ENCODE results near the gene SUDS3.
"Not testable (repeated sequence)": the region's sequence is repeated elsewhere in the genome, so short reads cannot be mapped to it uniquely, and the experiment has no call there.

Gene SUDS3, protein sequence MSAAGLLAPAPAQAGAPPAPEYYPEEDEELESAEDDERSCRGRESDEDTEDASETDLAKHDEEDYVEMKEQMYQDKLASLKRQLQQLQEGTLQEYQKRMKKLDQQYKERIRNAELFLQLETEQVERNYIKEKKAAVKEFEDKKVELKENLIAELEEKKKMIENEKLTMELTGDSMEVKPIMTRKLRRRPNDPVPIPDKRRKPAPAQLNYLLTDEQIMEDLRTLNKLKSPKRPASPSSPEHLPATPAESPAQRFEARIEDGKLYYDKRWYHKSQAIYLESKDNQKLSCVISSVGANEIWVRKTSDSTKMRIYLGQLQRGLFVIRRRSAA

GRCh38 chr12:118376089-118377020 is at the start of gene SUDS3:
TSS of gene SUDS3 (plus strand) at chr12:118376555. CDS start at chr12:118376692, 137 bp downstream.
- peak; percentile 94 for DNase-seq

DNA sequence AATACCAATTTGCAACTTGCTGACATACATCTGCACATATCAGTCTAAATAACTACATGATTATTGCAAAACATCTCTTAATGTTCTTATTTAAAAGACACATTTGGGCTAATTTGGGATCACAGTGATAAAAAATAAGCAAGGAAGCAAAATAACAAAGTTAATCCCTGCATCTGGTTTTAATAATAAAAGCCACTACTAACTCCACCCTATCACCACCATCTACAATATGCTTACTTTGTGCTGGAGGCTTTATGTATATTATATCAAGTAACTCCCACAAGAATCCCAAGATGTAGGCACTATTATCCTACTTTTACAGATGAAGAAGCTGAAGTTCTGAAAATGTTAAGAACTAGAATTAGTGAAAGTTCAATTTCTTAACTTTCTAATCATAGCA is 49.4 kb upstream of the SUDS3 start:
- no peak for DNase-seq

GRCh38 chr12:118327391-118327790 is 49.0 kb upstream of the SUDS3 start:
- no peak for DNase-seq

GRCh38 chr12:118328486-118329330 is 47.6 kb upstream of the SUDS3 start:
- no peak for DNase-seq

- no peak for DNase-seq
Measured at GRCh38 chr12:118330421-118331018, 45.8 kb upstream of the SUDS3 start.

DNA sequence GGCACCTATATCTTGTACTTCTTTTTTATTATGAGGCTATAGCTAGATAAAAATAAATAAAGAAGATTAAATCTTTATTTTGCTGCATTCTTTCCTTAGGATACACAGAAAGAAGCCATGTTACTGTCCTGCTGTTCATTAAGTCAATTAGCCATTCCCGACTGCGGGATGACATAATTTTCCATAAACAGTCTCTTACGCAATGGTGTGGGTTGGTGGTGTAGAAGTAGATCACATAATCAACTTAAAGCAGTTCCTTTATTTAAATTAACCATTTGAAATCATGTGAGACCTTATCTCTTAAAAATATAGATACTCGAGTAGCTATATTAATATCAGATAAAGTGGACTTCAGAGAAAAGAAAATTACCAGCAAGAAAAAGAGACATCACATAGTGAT is 43.8 kb upstream of the SUDS3 start:
- DNase-seq = no peak

- DNase-seq = no peak
Measured at GRCh38 chr12:118334241-118334640, 42.1 kb upstream of the SUDS3 start.

DNA sequence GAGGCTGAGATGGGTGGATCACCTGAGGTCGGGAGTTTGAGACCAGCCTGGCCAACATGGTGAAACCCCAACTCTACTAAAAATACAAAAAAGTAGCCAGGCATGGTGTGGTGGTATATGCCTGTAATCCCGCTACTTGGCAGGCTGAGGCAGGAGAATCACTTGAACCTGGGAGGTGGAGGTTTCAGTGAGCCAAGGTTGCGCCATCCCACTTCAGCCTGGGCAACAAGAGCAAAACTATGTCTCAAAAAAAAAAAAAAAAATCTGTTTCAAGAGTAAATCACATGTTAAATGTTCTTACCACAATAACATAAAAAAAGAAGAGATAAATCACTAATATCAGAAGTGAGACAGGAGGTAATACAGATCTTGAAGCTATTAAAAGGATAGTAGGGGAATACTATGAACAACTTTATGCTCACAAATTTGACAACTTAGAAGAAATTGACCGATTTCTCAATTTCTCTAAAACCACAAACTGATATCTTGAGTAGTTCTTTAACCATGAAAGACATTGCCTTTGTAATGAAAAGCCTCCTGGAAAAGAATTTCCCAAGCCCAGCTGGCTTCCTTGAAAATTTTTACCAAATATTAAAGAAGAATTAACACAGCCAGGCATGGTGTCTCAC is 41.3 kb upstream of the SUDS3 start:
- no peak for DNase-seq

DNA sequence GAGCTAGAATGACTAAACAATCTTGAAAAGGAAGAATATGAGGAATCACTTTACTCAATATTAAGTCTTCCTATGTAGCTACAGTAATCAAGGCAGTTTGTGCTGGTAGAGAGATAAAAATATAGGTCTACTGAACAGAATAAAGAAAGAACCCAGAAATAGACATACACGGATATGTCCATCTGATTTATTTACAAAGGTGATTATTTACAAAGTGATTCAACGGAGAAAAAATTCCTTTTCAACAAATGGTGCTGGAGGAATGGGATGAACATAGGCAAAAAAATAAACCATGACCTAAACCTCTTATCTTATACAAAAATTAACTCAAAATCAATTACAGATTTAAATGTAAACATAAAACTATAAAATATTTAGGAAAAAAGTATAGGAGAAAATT is 40.2 kb upstream of the SUDS3 start:
- DNase-seq = no peak

DNA sequence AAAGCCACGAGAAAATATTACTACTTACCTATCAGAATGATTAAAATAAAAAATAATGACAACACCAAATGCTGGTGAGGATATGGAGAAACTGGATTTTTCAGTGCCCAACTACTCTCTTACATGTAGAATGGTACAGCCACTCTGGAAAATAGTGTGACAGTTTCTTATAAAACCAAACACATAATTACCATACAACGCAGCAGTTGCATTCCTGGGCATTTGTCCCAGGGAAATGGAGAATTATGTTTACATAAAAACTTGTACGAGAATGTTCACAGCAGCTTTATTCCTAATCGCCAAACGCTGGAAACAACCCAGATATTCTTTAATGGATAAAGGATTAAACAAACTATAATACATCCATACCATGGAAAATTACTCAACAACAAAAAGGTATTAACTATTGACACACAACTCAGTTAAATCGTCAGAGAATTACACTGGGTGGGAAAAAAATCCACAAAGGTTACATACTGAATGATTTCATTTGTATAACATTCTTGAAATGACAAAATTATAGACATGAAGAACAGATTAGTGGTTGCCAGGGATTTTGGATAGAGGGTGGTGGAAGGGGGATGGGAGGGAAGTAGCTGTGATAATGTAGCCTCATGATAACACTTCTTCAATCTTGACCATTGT is 39.0 kb upstream of the SUDS3 start:
- no peak for DNase-seq

DNA sequence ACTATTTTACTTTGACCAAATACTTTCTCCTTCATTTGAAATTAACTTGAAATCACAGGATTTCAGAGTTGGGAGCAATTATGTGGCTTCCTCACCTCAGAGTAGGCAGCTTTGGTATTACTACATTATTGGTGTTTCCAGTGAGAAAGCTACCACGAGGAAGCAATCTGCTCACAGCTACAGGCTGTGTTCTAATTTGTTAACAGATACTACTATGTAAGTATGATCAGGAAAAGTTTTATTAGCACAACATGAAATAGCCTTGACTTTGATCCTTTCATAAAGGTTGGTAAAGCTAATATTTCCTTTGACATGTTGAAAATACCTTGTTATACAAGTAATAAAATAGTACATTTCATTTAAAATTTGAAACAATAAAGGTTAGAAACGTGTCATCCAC is 34.3 kb upstream of the SUDS3 start:
- no peak for DNase-seq

DNA sequence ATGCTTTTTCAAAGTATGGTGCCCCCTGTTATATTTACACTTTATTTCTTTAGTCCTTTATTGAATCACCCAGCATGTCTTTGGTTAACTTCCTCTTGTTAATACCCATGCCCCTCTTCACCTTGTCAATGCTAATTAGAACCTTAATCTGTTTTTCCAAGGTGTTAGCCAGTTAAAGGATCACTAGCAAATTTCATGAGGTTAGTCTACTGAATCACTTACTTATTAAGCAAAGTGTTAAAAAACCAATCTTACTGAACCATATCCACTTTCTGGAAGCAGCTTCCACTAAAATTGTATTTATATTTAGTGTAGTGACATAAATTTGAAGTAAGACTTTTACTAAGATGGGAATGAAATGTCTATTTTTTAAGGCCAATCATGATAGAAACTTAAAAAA is 31.5 kb upstream of the SUDS3 start:
- DNase-seq = no peak

- no peak for DNase-seq
Measured at GRCh38 chr12:118345355-118345754, 31.0 kb upstream of the SUDS3 start.

- DNase-seq = no peak
Measured at GRCh38 chr12:118346895-118347294, 29.5 kb upstream of the SUDS3 start.

DNA sequence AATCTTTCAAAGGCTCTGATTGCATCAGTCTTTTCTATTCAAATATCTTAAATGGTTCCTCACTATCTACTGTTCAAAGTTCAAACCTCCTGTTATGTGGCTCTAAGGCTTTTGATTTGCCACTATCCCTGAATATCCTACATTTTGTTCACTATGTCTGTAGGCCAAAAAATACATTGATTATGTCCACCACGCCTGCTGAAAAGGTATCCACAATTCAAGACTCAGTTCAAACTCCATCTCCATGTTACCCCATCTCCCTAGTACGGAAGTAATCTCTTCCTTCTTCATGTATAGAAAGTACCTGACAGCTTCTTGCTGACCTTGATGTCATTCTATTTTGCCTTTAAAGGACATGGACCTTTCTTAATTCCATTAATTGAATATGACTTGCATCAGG is 28.4 kb upstream of the SUDS3 start:
- DNase-seq = no peak

- DNase-seq = no peak
Measured at GRCh38 chr12:118350908-118351559, 25.3 kb upstream of the SUDS3 start.

DNA sequence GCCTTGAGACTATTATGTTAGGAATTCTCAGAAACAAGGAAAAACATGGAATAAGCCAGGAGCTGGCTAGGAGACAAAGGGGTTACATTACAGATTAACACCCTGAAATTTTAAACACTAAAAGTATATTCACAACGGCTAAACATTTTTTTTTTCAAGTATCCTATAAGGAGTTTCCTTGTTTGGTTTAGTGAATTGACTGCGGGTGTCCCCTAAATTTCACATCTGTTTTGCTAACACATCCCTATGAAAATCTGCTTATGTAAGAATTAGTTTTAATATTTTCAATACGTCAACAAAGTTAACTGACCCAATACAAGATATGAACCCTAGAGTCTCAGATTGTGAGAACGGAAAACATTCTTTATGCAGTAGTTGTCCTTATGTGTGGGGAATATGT is 22.6 kb upstream of the SUDS3 start:
- DNase-seq = no peak

DNA sequence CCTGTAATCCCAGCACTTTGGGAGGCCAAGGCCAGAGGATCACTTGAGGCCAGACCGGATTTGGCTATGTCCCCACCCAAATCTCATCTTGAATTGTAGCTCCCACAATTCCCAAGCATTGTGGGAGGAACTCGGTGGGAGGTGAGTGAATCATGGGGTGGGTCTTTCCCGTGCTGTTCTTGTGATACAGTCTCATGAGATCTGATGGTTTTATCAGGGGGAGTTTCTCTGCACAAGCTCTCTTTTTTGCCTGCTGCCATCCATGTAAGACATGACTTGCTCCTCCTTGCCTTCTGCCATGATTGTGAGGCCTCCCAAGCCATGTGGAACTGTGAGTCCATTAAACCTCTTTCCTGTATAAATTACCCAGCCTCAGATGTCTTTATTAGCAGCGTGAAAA is 21.9 kb upstream of the SUDS3 start:
- not testable (repeated sequence) for DNase-seq

GRCh38 chr12:118354903-118355302 is 21.5 kb upstream of the SUDS3 start:
- no peak for DNase-seq

DNA sequence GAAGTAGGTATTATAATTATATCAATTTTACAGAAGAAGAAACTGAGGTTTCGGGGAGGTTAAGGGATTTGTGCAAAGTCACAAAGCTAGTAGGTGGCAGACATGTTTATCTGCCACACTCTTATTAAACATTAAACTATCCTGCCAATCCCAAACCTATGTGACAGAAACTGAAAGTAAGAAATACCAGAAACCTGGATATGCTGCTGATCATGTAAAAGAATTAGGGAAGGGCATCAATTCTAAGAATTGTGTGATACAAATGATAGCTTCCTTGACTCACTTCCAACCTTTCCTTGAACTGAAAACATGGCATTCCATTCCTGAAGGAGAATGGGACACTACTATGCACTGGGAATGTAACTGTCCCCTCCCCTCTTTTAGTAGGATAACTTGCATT is 20.5 kb upstream of the SUDS3 start:
- DNase-seq = no peak

- peak; percentile 31 for DNase-seq
Measured at GRCh38 chr12:118356809-118357256, 19.5 kb upstream of the SUDS3 start.

Measured in activated CD4-positive, alpha-beta T cell treated with anti-CD3 and anti-CD28 coated beads, Interleukin-2, amount 50 U/mL, for 16 hours (primary cell).